Fibroblast of pulmonary artery (primary cell): ENCODE data around the gene OLFML2A.

Experiments
- DNase-seq: peaks from one replicate; pipeline ENCODE4 v3.0.0-alpha.2; 2010; ENCODE audit warnings: low read depth
- H3K4me3 ChIP-seq: replicated peaks from 2 replicates; pipeline ENCODE4 v1.5.1; 2011; ENCODE audit warnings: low read depth, mild to moderate bottlenecking, control low read depth, low read length, moderate library complexity
- CTCF ChIP-seq: IDR thresholded peaks from 2 replicates; pipeline ENCODE4 v1.5.1; 2011; ENCODE audit warnings: mild to moderate bottlenecking, control low read depth, low read length, inconsistent platforms; ENCODE audit errors: missing control alignments

Gene OLFML2A

GRCh38 chr9:124861342-124862229, 84.7 kb downstream of the OLFML2A start, which contains the start of the genes ARPC5L and RPL35:
ARPC5L (plus strand) TSS chr9:124862130; CDS start chr9:124869291, 7,161 bp downstream.
RPL35 (minus strand) TSS chr9:124861957; CDS start chr9:124861912, 45 bp downstream.
- peak; percentile 92 for DNase-seq
- H3K4me3 ChIP-seq: peak within 1 kb of the TSS; percentile 85

GRCh38 chr9:124863371-124863871, 86.5 kb downstream of the OLFML2A start:
- no peak for DNase-seq
- TF ChIP-seq CTCF: no peak
- H3K4me3 ChIP-seq: no peak overlapping the region

More at GRCh38 chr9:124861342-124862229, 84.7 kb downstream of the OLFML2A start, which contains the start of the genes ARPC5L and RPL35:
- TF ChIP-seq CTCF: peak; percentile 9
